Activated CD4-positive, alpha-beta T cell treated with anti-CD3 and anti-CD28 coated beads, Interleukin-2, Interleukin-6, amounts not matched to agents 100 ng/mL and 50 ng/mL, durations not matched to agents 16 hours and 8 hours (primary cell): ENCODE data around the gene MS4A4A.

ENCODE experiments used
- DNase-seq: peaks from one replicate; pipeline ENCODE4 v3.0.0-alpha.2; 2020

Gene MS4A4A

DNA sequence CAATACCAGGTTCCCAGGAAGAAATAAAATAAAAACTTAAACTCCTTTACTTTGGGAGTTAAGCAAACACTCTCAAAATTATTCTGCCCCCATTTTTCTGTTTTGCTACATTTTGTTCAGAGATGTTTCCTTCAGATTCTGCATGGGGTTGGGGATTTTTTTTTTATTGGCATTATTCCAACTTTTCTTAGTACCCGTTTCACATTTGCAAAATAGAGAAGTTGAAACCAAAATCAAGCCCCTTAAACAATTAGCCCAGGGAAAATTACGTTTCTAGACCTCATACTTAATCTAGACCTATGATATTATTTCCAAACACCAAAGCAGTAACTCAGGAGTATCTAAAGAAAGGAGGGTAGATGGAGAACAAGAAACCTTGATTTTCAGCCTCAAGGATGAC lies 77.3 kb downstream of the MS4A4A start:
- no peak for DNase-seq
